GM12878 (cell line): Measurements from ENCODE around the gene IL1RAPL1. TPM values are rescaled to one million over a fixed set of nuclear protein-coding genes. Genes with fewer than 3 reads are reported as not detected.

ENCODE experiments used
- ATAC-seq: fragments of 200-7000 bp; cut with Tn5 transposase; 3 replicates; pipeline ENCODE4 v1.9.1; 2020; ENCODE audit warnings: mild to moderate bottlenecking, moderate library complexity
- BruUV-seq: library from RNA; stranded (reverse); fragments of 400-500 nt; replicated peaks from 2 replicates; lab custom pipeline; 2021; lab: Mats Ljungman, UMichigan
- CTCF ChIA-PET: fragments of 300-600 bp; sonication (Branson Sonifier 250); formaldehyde crosslinking; extraction: SDS; loops from one replicate; lab custom pipeline; 2021; ENCODE audit warnings: inconsistent platforms; lab: Yijun Ruan, JAX
- POLR2A ChIA-PET: fragments of 350-600 bp; formaldehyde crosslinking; extraction: SDS; loops from one replicate; lab custom pipeline; 2021; ENCODE audit warnings: inconsistent platforms; lab: Charles Lee
- RAD21 ChIA-PET: fragments of 300-600 bp; sonication (Branson Sonifier 250); formaldehyde crosslinking; loops from one replicate; lab custom pipeline; 2023; ENCODE audit warnings: antibody characterized with exemption; ENCODE audit not compliant: unreplicated experiment; lab: Charles Lee
- SMC1A ChIA-PET: fragments of 300-600 bp; sonication (Branson Sonifier 250); formaldehyde crosslinking; loops from one replicate; lab custom pipeline; 2023; ENCODE audit not compliant: unreplicated experiment, uncharacterized antibody; lab: Charles Lee
- DNase-seq: peaks from one replicate; pipeline ENCODE4 v3.0.0-alpha.2; 2011; ENCODE audit warnings: low read depth, low spot score
- FAIRE-seq: peaks from 3 replicates; lab custom pipeline; 2011; peaks lifted over from hg19 to GRCh38; lab: Jason Lieb, UNC
- H2AFZ ChIP-seq: 2 replicates; pipeline ENCODE4 v1.6.0; 2011; ENCODE audit warnings: low read depth, low read length, control low read depth; ENCODE audit not compliant: control insufficient read depth
- H3K27ac ChIP-seq: 2 replicates; pipeline ENCODE4 v1.5.1; 2011; ENCODE audit warnings: control low read depth; ENCODE audit not compliant: control insufficient read depth, insufficient read depth
- H3K27me3 ChIP-seq, 2 experiments: replicated peaks in 1 of 2; 2 replicates each; pipeline versions ENCODE4 v1.6.0 to v1.6.1; 2011; ENCODE audit warnings: low read length in 1 of 2; ENCODE audit not compliant: control insufficient read depth in 2 of 2, insufficient read depth in 2 of 2
- H3K36me3 ChIP-seq, 2 experiments: 2 replicates each; pipeline ENCODE4 v1.5.1; 2011; ENCODE audit warnings: low read length in 1 of 2; ENCODE audit not compliant: control insufficient read depth in 2 of 2, insufficient read depth in 2 of 2
- H3K4me1 ChIP-seq: 2 replicates; pipeline ENCODE4 v1.6.1; 2011; ENCODE audit warnings: mild to moderate bottlenecking, low read length, moderate library complexity, mixed read lengths; ENCODE audit not compliant: control insufficient read depth, insufficient read depth
- H3K4me2 ChIP-seq: 2 replicates; pipeline ENCODE4 v1.6.0; 2011; ENCODE audit warnings: control low read depth; ENCODE audit not compliant: control insufficient read depth, insufficient read depth
- H3K4me3 ChIP-seq: fragments of 200-600 bp; sonication (generic); 2 replicates; pipeline ENCODE4 v1.5.1; 2016
- H3K79me2 ChIP-seq: 2 replicates; pipeline ENCODE4 v1.6.0; 2011; ENCODE audit warnings: low read length; ENCODE audit not compliant: control insufficient read depth, insufficient read depth
- H3K9ac ChIP-seq: 2 replicates; pipeline ENCODE4 v1.8.0; 2011; ENCODE audit warnings: low read length, control low read depth, mixed read lengths; ENCODE audit not compliant: control insufficient read depth, insufficient read depth
- H3K9me3 ChIP-seq: replicated peaks from 3 replicates; pipeline ENCODE4 v1.5.1; 2011; ENCODE audit warnings: mild to moderate bottlenecking, low read length; ENCODE audit not compliant: control insufficient read depth, insufficient read depth
- H4K20me1 ChIP-seq: 2 replicates; pipeline ENCODE4 v1.6.0; 2011; ENCODE audit not compliant: control insufficient read depth, insufficient read depth
- BMI1 ChIP-seq: fragments of 450-650 bp; IDR thresholded peaks from 2 replicates; pipeline ENCODE4 v1.6.1; 2016; ENCODE audit warnings: mild to moderate bottlenecking, moderate library complexity, borderline replicate concordance
- CBX5 ChIP-seq: sonication (generic); IDR thresholded peaks from 2 replicates; pipeline ENCODE4 v1.6.1; 2016; ENCODE audit warnings: low read depth, moderate library complexity, mild to moderate bottlenecking, inconsistent platforms
- CREB1 ChIP-seq: IDR thresholded peaks from 2 replicates; pipeline ENCODE4 v1.6.1; 2012; ENCODE audit warnings: low read depth, mild to moderate bottlenecking, inconsistent platforms
- EZH2 ChIP-seq: IDR thresholded peaks from 2 replicates; pipeline ENCODE4 v1.6.1; 2012; ENCODE audit warnings: low read depth, mild to moderate bottlenecking, control low read depth, inconsistent platforms, low read length, borderline replicate concordance; ENCODE audit not compliant: control insufficient read depth
- HDAC2 ChIP-seq: fragments of 200-600 bp; sonication (generic); IDR thresholded peaks from 2 replicates; pipeline ENCODE4 v1.6.1; 2017
- HDAC6 ChIP-seq: fragments of 200-600 bp; sonication (generic); IDR thresholded peaks from one replicate; pipeline ENCODE4 v1.8.0; 2017; ENCODE audit warnings: antibody characterized with exemption; ENCODE audit not compliant: unreplicated experiment
- JUND ChIP-seq: IDR thresholded peaks from 2 replicates; pipeline ENCODE4 v1.6.1; 2012; ENCODE audit warnings: low read depth, mild to moderate bottlenecking, low read length, improper control_type of control experiment, moderate library complexity
- MLLT1 ChIP-seq: fragments of 450-650 bp; IDR thresholded peaks from 2 replicates; pipeline ENCODE4 v1.6.1; 2016; ENCODE audit warnings: mild to moderate bottlenecking
- MXI1 ChIP-seq: fragments of 150-350 bp; IDR thresholded peaks from 2 replicates; pipeline ENCODE4 v1.6.1; 2011; ENCODE audit warnings: low read depth, mild to moderate bottlenecking, inconsistent platforms, low read length, improper control_type of control experiment
- NFYA ChIP-seq: IDR thresholded peaks from 2 replicates; pipeline ENCODE4 v1.6.1; 2011; ENCODE audit warnings: low read depth, mild to moderate bottlenecking, low read length, improper control_type of control experiment, borderline replicate concordance
- PAX5 ChIP-seq: IDR thresholded peaks from 2 replicates; pipeline ENCODE4 v1.6.1; 2011; ENCODE audit warnings: low read depth, low read length, borderline replicate concordance
- POLR2AphosphoS5 ChIP-seq: IDR thresholded peaks from 2 replicates; pipeline ENCODE4 v1.6.1; 2011; ENCODE audit warnings: mild to moderate bottlenecking, low read length, inconsistent platforms
- SIX5 ChIP-seq: IDR thresholded peaks from 2 replicates; pipeline ENCODE4 v1.6.1; 2011; ENCODE audit warnings: mild to moderate bottlenecking, low read depth, low read length, moderate library complexity; ENCODE audit not compliant: severe bottlenecking
- SUPT20H ChIP-seq: IDR thresholded peaks from 2 replicates; pipeline ENCODE4 v1.6.1; 2011; ENCODE audit warnings: low read depth, mild to moderate bottlenecking, low read length, moderate library complexity, borderline replicate concordance; ENCODE audit not compliant: control insufficient read depth
- SUZ12 ChIP-seq: fragments of 200-600 bp; sonication (generic); IDR thresholded peaks from one replicate; pipeline ENCODE4 v1.6.1; 2018; ENCODE audit warnings: antibody characterized with exemption, mild to moderate bottlenecking; ENCODE audit not compliant: unreplicated experiment
- TCF12 ChIP-seq: IDR thresholded peaks from 2 replicates; pipeline ENCODE4 v1.6.1; 2011; ENCODE audit warnings: low read depth, mild to moderate bottlenecking, low read length
- ZNF207 ChIP-seq: fragments of 450-650 bp; IDR thresholded peaks from 2 replicates; pipeline ENCODE4 v1.6.1; 2014; ENCODE audit warnings: antibody characterized with exemption, mild to moderate bottlenecking, borderline replicate concordance
- WGBS: methylation state at CpG from one replicate; pipeline ENCODE4 v1.1.6; 2016; ENCODE audit warnings: low lambda C conversion rate; ENCODE audit not compliant: insufficient replicate concordance, insufficient coverage; ENCODE audit errors: missing lambda C conversion rate; 5-methylcytosine and 5-hydroxymethylcytosine counted together
- in situ Hi-C: fragments of 300-500 bp; cut with MboI; formaldehyde crosslinking; loops from 9 replicates; pipeline ENCODE4 v1.14.3; 2018; ENCODE audit warnings: mixed read lengths
- intact Hi-C: fragments of 100-400 bp; cut with micrococcal nuclease; formaldehyde crosslinking; loops from one replicate; pipeline ENCODE4 v1.14.2; 2022; ENCODE audit not compliant: unreplicated experiment
- polyA plus RNA-seq, 11 experiments: library from polyadenylated mRNA; depleted of rRNA in 4 of 11; unstranded in 6 of 11; stranded (reverse) in 5 of 11; fragments of >200 nt; fragmentation: Nextera tagmentation in 4 of 11; fragmentation: Illumina TruSeq in 1 of 11; extraction: Ambion mirVana in 4 of 11; extraction: Trizol in 1 of 11; gene quantifications; 1 replicate in 1 of 11; 2 replicates in 10 of 11; pipeline versions ENCODE4 v1.2.1 to v1.2.3, GENCODE V29; 2011 to 2016; ENCODE audit warnings: inconsistent platforms in 2 of 11, missing spikeins in 2 of 11, low read depth in 1 of 11
- total RNA-seq, 4 experiments: library from RNA; depleted of rRNA in 3 of 4; stranded (reverse); fragments of >200 nt in 3 of 4; fragmentation: Illumina TruSeq in 1 of 4; extraction: Trizol in 1 of 4; gene quantifications; 2 replicates each; pipeline versions ENCODE4 v1.2.1 to v1.2.3, GENCODE V29; 2013 to 2021

The IL1RAPL1 gene
- total and polyA plus RNA-seq, 10 of the 15 experiments (the other 5 are each of a cell fraction or from before 2014, with no cell fraction given), result not detected

GRCh38 chrX:29225670-29226069 lies 638.4 kb downstream of the IL1RAPL1 start (continued):
- TF ChIP-seq MLLT1 (no peak), ZNF207 (no peak), MXI1 (no peak), CREB1 (no peak), EZH2 (no peak), CBX5 (no peak)

GRCh38 chrX:29229802-29230201 lies 642.6 kb downstream of the IL1RAPL1 start:
- Histone ChIP-seq H3K27me3 (no peaks in the 10 kb centered on the region), H3K9ac (no peak overlapping the region), H3K4me1 (no peaks in the 10 kb centered on the region), H3K36me3 (no peaks in the 10 kb centered on the region), H3K79me2 (no peaks in the 10 kb centered on the region), H3K27ac (no peak overlapping the region), H3K4me2 (no peak overlapping the region), H2AFZ (no peak overlapping the region), H3K4me3 (no peak overlapping the region), H3K9me3 (no peaks in the 10 kb centered on the region), H4K20me1 (no peaks in the 10 kb centered on the region)
- intact Hi-C loops, result no loop called here
- in situ Hi-C loops, result no loop called here
- DNase-seq (no peak), ATAC-seq (no peak), FAIRE-seq (no peak)
- WGBS, result 2% methylated on average over 2 of the region's 2 CpGs
- CTCF ChIA-PET, result interaction anchor here (1.3 kb wide), 1 partner anchor 14 kb away, joined by 4 read pairs; no protein-coding TSS in a partner anchor
- BruUV-seq, result no TSS peak
- POLR2A ChIA-PET, result no interaction called here
- SMC1A ChIA-PET, result no interaction called here
- RAD21 ChIA-PET, result no interaction called here
- no peak for TF ChIP-seq JUND
- no peak for TF ChIP-seq HDAC2
- TF ChIP-seq PAX5, result no peak
- TF ChIP-seq SUZ12, result no peak
- TF ChIP-seq HDAC6, result no peak
- no peak for TF ChIP-seq TCF12
- TF ChIP-seq SUPT20H, result no peak
- TF ChIP-seq SIX5, result no peak
- TF ChIP-seq POLR2AphosphoS5, result no peak
- no peak for TF ChIP-seq BMI1
- TF ChIP-seq NFYA, result no peak
